Measurements from ENCODE around the gene UNC5A.

UNC5A gene

DNA sequence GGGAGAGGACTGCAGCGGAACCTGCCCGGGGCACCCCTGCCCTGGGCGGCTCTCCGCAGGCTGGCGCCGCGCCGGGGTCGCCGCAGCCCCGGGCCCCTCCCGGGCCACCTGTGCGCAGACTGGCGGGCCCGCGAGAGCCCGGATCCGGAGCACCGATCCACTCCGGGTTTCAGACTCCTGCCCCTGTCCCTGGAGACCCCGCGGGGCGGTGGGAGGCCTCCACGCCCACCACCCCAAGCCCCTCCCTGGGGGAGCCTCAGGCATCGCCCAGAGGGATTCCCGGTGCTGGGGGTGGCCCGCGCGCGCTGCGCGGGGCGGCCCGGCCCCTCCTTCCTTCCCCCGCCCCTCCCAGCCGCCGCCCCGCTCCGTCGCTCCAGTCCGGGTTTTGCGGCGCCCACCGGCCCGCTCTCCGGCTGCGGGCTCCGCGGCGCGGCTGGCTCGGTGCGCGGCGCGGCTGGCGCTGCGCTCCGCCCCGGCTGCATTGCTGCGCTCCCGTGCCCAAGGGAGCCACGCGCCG, at the start of gene UNC5A:
Gene UNC5A (plus strand): TSS at position 479 of the 517 bp plus-strand sequence. CDS start 192 bp downstream, outside the sequence.
- DNase-seq, result peak; percentile 12

DNA sequence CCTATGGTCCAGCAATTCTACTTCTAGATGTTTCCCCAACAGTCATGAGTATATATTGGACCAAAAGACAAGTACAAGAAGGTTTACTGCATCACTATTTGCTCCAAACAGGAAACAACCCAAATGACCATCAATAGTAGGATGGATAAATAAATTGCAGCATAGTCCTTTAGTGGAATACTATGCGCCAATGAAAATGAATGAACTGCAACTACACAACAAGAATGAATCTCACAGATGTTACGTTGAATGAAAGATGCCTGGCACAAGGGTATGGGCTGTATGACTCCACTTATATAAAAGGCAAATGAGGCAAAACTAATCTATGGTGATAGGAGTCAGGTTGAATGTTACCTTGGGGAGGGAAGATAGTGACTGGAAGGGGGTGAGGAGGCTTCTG, 48.6 kb upstream of the UNC5A start:
- DNase-seq, result no peak

DNA sequence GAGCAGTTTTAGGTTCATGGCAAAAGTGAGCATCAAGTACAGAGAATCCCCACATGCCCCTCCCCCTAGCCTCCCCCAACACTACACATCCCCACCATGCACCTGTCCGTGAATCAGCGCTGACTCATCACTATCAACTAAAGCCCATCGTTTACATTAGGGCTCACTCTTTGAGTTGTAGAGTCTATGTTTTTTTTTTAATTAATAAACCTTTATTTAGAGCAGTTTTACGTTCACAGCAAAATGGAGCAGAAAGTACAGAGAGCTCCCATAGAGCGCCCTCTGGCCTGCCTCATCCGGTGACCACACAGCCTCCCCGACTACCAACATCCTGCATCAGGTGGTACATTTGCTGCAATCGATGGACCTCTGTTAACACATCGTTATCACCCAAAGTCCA, 47.9 kb upstream of the UNC5A start:
- no peak for DNase-seq

DNA sequence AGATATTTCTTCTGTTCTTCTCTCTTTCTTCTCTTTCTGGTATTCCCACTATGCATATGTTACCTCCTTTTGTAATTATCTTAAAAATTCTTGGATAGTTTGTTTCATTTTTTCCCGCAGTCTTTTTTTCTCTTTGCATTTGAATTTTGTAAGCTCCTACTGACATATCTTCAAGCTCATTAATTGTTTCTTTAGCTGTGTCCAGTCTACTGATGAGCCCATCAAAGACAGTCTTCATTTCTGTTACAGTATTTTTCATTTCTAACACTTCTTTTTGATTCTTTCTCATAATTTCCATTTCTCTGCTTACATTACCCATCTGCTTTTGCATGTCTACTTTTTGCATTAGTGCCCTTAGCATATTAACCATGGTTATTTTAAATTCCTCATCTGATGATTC, 44.7 kb upstream of the UNC5A start:
- no peak for DNase-seq

DNA sequence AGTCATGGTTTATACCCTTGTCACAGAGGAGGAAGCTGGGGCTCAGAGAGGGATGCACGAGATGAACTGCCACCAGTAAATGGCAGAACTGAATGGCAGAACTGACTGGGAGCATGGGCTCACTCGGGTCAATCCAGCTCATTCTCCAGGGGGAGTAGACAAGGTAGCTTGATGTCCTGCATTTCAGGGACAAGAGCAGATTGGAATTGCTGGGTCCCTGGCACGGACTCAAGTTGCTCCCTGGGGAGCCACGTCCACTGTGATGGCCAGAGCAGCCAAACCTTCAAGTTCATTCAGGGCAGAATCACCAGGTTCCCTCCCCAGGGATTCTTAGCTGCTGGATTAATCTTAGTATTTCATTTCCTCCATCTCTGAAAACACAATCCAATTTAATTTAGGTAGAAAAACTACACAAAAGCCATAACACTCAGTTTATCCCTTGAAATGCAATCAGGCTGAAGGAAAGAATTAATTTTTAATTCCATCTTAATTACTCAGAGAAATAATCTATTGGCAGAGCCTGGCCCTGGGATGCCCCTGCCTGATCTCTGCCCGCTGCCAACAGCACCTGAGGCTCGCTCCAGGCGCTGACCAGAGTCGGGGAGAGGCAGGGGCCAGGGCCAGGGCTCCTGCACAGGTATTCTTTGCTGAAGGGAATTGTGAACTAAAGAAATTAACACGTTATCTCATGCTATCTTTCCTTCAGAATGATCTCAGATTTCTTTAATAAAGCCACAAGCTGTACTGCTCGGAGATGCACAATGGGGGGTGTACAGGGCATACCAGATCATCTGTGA, 42.0 kb upstream of the UNC5A start:
- no peak for DNase-seq

DNA sequence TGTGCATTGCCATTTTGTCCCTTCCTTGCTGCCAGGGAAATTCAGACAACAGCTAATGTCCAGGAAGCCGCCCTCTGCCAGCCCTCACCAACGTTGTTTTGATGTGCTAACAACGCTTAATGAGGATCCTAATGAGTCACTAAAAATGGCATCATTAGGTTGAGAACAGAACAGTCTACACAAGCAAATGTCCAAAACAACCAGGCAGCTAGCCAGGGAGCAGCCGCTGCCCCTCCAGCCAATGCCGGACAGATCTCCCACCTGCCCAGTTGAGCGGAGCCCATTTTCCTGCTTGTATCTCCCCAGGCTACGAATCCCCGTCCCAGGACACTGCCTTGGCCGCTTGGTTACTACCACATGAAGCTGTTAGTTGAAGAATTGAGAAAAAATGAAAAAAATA, 40.4 kb upstream of the UNC5A start:
- no peak for DNase-seq

DNA sequence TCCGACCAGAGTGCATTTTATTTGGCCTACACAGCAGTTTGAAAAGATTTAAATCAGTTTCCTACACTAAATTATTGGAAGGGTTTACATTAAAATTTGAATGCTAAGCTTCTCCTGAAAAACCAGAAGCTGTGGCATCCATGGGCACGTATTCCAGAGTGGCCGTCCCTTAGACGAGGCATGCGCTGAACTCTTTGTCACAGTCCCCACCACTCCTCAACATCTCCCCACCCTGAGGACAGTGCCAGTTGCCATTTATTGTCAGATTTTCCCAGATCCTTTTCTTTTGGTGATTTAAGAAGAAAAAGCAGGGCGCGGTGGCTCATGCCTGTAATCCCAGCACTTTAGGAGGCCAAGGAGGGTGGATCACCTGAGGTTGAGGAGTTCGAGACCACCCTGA, 39.9 kb upstream of the UNC5A start:
- no peak for DNase-seq

DNA sequence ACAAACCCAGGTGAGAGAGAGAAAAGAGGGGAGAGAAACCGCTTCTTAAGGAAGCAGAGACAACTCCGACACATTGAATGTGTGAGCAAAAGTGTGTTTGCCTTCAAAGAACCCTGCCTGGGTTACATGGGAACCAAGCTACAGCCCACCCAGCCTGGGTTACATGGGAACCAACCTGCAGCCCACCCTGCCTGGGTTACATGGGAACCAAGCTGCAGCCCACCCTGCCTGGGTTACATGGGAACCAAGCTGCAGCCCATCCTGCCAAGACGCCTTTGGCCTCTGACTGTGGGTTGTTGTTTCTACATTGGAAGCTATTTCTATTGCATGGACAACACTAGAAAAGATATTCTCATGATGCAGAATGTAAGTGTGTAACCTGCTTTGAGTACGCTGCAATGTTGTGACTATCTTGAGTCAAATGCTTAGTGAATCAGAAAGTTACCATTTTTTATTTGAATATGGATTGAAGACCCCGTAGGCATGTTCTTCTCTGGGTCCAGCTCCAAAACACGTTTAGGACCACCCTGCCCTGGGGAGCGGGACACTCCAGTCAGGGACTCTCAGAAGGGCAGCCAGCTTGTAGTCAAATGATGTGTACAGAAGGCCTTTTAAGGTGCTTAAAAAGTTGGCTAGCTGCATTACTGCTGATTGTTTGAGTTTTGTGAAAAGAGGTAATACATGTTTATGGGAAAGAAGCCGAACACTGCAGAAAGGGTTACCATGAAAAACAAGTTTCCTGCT, 39.1 kb upstream of the UNC5A start:
- DNase-seq, result no peak

DNA sequence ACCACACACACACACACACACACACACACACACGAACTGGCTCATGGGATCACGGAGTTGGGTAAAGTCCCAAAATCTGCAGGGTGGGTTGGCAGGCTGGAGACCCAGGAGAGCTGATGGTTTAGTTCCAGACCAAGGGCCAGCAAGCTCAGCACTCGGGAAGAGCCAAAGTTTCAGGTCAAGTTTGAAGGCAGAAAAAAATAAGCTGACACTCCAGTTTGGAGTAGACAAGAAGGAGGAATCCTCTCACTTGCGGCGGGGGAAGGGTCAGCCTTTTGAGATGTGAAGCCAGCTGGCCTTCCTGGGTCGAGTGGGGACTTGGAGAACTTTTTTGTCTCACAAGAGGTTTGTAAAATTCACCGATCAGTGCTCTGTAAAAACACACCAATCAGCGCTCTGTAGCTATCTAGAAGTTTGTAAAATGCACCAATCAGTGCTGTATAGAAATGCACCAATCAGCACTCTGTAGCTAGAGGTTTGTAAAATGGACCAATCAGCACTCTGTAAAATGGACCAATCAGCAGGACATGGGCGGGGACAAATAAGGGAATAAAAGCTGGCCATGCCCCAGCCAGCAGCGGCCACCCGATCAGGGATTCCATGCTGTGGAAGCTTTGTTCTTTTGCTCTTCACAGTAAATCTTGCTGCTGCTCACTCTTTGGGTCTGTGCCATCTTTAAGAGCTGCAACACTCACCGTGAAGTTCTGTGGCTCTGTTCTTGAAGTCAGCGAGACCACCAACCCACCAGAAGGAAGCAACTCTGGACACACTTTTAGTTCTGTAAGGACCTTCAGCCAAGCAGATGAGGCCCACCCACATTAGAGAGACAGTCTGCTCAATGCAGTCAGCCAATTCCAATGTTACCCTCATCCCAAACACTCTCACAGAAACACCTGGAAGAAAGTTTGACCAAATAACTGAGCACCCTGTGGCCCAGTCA, 37.8 kb upstream of the UNC5A start:
- no peak for DNase-seq

DNA sequence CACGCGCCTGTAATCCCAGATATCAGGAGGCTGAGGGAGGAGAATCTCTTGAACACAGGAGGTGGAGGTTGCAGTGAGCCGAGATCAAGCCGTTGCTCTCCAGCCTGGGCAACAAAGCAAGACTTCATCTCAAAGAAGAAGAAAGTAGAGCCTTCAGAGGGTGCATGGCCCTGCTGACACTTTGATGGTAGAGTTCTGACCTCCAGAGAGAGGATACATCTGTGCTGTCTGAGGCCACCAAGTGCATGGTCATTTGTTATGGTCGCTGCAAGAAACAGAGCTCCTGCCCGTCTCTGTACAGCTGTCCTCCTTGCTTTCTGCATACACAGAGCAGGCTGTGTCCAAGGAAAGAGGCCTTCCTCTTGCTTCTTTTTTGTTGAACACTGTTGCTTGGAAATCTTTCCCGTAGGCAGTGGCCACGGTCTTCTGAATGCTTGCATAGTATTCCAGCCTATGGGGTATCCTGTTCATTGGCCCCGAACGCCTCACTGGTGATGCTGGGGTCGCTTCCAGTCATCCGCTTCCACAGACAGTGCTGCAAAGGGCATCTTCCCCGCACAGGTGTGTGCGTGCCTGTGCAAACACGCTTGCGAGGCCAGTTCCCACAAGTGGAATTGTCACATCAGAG, 36.8 kb upstream of the UNC5A start:
- DNase-seq, result no peak

DNA sequence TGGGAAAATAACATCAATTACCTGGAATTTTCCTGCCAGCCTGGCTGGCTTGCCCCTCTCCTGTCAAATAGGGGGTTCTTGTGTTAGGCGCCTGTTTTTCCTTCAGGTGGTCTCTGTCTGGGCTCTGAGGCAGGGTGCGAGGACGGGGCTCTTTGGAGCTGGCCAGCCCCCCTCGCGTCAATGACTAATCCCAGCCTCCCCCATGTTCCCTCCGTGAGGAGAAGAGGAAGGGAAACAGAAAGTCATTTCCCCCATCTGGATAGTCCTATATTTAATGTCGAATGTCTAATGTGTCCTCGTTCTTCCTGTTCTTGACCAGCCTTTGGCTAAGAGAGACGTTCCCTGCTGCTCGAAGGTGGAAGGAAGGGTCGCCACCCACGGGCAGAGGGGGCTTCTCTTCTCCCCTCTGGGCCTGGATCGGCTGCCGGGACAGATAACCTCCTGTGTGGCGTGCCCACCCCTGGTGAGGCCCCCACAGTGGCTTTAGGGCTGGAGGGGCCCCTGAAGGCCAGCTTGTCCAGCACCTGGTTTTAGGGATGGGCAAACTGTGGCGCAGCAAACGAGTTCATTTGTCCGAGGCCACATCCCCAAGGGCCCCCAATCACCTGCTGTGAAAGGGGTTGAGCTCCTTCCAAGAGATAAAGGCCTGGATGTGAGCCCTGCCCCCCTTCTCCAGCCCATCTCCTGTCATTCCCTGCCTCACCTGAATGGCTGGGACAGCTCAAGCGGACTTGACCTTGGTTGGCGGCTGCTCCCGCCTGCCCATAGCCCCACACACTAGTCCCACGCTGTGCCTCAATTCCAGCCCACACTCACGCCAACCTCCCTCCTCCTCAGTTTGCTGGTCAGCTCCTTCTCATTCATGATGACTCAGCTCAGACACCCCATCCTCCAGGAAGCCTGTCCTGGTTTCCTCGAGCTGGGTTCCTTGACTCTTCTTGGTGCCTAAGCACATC, 35.9 kb upstream of the UNC5A start:
- no peak for DNase-seq

DNA sequence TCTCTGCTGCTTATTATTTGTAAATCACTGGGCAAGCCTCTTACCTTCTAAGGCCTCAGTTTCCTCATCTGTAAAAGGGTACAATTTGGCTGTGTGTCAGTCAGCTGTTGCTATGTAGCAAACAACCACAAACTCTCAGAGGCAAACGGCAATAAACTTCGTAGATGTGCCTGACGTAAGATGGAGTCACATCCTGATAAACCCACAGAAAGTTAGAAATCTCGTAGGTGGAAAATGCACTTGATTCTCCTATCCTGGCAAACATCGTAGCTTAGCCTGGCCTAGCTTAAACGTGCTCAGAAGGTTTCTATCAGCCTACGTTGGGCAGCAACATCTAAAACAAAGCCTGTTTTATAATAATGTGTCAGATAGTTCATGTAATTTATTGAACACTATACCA, 35.0 kb upstream of the UNC5A start:
- no peak for DNase-seq

DNA sequence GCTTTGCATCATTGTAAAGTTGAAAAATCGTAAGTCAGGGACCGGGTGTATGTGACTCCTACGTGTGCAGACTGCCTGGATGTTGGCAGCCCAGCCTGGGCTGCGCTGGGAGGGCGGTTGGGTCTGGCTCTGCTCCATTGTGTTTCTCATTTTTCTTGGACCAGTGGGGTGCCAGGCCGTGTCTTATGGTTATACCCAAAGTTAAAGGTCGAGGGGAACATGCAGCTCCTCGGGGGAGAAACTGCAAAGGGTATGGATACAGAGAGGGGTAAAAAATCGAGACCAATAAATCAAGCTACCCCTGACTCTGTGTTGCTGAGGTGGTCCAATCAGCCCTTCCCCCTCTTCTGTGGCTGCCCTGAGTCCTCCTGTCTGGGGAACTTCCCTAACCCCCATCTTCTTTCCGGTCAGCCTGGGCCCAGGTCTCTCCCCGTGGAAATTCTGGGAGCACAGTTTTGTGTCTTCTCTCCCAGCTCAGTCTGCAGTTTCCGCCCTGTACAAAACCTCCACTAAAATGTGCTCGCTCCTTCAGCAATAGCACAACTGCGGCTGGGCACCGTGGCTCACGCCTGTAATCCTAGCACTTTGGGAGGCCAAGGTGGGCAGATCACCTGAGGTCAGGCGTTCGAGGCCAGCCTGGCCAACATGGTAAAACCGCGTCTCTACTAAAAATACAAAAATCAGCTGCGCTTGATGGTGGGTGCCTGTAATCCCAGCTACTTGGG, 34.1 kb upstream of the UNC5A start:
- DNase-seq, result no peak

DNA sequence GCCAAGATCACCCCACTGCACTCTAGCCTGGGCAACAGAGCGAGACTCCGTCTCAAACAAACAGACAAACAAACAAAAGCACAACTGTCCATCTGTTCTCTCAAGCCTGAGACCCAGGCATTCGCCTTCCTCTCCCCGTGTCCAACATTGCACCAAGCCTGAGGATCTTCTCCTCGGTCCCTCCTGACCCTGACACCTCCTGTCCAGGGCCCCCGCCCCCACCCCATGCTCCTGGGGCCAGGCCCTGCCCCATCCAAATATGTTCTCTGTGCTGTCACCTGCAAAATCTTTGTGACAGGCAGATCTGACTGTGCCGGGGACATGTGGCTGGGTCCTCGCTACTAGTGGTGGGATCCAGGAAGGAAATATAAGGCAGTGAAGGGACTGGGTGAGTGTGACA, 33.4 kb upstream of the UNC5A start:
- no peak for DNase-seq

DNA sequence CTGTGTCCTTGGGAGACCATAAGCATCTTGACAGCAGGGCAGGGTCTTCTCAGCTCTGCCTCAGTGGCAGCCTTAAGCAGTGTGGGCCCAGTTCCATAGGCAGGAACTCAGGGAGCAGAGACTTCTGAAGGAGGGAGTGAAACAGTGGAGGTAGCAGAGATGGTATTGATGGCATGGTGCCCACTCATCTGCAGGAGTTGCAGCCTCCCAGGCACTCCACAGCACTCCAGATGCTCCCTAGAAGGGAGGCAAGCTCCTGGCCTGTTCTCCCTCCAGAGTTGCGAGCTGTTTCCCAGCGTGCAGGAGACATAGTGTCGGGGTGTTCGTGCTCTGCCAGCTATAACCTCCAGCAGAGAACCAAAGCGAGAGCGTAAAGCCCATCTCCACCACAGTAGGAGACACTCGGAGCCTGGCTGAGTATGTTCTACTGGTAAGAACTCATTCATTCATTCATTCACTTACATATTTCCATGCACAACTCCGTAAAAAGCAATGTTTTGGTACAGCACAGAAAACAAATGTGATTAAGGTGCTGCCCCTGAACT, 31.4 kb upstream of the UNC5A start:
- no peak for DNase-seq

DNA sequence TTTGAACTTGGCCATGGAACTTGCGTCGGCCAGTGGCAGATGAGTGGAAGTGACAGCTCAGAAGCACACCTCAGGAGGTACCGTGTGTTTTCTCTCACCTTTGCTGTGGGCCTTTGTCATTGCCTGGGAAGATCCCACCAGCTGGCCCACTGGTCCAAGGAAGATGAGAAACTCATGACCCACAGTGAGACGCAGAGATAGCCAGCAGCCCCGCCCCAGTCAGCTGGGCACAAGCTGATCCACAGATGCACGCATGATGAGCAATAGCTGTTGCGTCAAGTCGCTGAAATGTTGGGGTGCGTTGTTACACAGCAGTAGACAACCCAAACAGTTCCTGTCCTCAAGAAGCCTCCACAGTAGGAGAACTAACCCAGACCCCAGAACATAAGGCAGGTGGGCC, 30.8 kb upstream of the UNC5A start:
- no peak for DNase-seq

DNA sequence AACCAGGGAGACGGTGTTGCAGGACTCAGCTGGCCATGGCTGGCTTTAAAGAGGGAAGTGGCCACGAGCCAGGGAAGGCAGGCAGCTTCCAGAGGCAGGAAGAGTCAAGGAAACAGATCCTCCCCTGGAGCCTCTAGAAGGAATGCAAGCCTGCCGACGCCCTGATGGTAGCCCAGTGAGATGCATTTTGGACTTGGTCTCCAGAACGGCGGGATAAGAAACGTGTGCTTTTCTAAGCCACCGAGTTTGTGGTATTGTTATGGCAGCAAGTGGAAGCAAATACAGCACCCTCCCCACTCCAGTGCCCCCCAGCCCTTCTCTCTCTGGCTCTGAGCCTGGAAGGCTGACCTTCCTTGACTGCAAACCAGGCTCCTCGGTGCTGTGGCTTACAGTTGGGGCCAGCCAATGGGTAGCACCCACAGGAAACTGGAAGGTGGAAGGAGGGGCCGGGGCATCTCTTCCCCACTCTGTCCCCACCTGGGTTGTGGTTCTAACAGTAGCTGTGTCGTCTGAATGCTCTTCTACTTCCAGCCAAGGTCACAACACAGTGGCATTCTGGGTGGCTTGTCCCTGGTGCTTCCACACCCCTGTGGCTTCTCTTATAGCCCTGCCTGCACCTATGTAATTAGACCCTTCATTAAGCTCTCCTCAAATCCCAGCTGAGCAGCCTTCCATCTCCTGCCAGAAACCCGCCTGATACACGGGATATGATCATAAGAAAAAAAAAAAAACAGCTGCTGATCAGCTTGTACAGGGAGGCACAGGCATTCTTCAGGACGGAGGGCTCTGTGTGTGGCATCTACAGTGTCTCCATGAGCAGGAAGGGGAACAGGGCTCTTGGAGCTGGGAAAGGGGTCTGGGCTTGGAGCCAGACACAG, 29.9 kb upstream of the UNC5A start:
- no peak for DNase-seq

DNA sequence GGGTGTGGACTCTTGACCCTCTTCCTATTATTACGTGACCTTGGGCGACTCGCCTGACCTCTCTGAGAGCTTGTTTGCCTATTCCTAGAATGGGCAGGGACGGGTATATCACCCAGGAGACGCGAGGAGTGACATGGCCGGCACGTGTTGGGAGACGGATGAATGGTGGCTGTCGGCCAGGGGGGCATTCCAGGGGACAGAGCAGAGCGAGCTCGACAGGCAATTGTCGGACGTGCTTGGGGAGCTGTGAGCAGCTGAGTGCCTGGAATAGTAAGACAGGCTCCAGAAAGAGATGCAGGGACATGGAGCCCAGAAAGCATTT, 29.3 kb upstream of the UNC5A start:
- no peak for DNase-seq
